Daoy (cell line): ENCODE results near the gene ARID1B. TPM values are rescaled to one million over a fixed set of nuclear protein-coding genes. Genes with fewer than 3 reads are reported as not detected.
"Not testable (repeated sequence)": the region's sequence is repeated elsewhere in the genome, so short reads cannot be mapped to it uniquely, and the experiment has no call there.

Experiments used
- DNase-seq: peaks from one replicate; pipeline ENCODE4 v3.0.0-alpha.2; 2015; ENCODE audit warnings: low read depth
- total RNA-seq: library from RNA; depleted of rRNA; stranded (reverse); fragments of >200 nt; shearing (Covaris generic); gene quantifications from 2 replicates; pipeline ENCODE4 v1.2.3, GENCODE V29; 2014

ARID1B gene
- total RNA-seq, 1 experiment from 2014 or later: 16.3 TPM

DNA sequence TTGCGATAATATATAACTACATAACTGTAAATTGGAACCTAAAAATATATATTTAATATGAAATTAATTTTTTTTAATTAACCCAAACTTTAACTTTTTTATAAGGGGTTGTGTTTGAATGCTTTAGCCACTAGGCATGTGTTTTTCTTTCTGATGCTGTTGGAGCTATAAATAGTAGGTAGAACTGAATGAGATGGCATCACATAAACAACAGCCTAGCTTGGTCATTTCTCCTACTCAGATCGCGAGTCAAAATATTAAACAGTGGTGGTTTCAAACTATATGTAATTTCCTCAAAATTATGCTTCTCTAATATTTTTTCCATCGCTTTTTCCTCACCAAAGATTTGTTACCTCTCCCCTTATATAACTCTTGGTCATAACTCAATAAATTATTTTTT lies 243.2 kb downstream of the ARID1B start:
- DNase-seq: peak; percentile 23

DNA sequence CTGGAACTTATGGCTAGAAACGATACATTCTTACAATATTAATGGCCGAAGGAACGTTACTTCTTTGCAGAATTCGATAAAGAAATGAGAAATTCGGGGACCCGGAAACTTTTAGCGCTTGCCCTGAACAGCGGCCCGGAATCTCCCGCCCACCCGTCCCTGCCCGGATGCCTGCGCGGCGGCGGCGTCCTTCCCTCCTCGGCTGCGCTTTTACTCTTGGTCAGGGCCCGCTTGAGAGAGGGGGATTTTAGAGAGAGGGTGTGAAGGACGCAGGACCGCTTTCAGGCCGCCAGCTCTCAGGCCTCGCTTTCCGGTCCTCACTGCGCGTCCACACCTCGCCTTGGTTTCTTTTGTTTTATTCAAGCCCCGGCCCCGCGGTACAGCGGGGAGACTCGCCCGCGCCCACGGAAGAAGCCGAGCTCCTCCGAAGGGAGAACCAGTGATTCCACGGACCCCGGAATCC lies 243.7 kb downstream of the ARID1B start:
- DNase-seq: peak; percentile 82

DNA sequence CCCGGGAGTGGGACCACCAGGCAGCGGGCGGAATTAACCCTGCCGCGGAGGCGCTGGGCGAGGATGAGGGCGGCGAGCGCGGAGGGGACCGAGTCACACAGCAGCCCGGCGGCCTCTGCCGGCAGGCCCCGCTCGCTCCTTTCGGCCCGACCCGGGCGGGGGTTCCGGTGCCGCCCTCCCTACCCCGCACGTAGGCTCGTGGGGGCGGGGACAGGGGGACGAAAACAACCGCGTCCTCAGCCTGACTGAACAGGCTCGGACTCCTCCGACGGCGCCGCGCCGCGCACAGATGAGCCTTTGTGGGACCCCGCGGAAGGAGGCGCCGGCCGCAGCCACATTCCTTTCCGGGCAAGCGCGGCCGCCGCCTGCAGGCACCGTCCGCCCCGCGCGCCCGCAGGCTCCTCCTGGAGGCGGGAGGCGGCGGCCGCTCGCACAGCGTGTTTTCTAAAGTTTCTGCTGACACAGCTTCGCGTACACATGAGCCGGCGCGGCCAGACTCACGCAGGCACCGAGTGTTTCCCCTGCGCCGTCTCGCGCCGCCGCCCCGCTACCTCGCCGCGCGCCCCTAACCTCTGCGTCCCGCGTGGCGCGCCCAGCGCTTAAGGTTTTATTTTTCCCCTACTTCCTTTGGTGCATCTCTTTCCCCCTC lies 244.3 kb downstream of the ARID1B start:
- DNase-seq: peak; percentile 96

DNA sequence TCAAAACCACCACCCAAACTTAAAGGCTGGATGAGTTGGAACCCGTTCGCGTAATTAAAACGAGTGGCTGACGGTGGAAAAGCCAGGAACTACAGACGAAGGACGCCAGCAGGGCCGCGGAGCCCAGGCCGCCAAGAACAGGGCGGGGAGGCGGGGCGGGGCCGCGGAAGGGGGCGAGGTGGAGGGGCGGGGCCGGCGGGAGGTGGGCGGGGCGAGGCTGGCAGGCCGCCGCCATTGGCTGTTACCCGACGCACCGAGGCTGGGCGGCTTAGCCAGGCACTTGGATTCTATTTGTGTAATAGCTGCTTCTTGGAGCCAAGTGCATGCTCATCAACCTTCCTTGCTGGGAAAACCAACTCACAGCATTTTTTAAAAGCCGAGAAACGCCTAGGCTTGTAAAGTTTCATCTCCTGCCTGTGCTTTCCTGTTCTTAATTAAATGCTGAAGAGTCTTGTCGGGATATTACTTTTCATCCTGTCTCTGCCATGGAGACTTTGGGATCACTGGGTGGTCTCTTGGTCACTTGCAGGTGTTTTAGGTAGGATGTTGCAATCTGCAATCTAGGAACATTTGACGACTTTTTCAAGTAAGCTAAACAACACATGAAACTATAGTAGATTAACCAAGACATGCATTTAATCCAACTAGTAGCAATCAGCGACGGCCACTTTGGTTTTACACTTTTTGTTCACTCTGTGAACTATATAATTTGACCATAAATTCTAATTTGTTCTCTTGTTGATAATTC lies 245.0 kb downstream of the ARID1B start:
- DNase-seq: peak; percentile 94

DNA sequence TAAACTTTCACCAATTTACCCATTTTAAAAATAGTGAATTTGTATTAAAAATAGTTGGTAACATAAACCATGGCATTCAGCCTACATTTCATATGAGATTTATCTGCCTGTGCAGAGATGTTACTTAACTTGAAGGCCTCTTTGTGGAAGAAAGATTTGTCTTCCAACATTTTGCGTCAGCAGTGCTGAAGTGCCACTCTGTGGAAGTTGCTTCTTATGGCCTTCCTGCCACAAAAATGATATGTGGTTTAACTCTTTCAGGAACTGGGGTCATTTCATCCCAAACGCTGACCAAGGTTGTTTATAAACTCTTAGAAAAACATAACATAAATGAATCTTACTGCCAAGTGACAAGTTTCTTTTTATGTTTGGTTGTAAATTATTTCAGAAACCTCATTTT lies 246.8 kb downstream of the ARID1B start:
- DNase-seq: no peak

DNA sequence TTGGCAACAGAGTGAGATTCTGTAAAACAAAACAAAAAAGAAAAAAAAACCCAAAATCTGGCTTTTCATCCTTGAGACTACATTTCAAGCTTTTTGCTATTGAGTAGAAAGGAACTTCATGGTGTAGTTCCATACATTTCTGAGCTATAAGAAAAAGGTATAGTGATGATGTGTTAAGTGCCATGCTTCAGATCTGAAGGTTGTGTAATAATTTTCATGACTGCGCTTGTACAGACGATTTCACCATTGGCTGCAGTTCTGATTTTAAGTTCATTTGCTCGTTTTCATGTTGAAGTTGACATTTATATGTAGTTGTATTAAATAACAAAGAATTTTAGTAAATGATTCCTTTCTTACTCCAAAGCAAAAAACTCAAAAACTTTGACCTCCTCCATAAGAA lies 247.6 kb downstream of the ARID1B start:
- no peak for DNase-seq

DNA sequence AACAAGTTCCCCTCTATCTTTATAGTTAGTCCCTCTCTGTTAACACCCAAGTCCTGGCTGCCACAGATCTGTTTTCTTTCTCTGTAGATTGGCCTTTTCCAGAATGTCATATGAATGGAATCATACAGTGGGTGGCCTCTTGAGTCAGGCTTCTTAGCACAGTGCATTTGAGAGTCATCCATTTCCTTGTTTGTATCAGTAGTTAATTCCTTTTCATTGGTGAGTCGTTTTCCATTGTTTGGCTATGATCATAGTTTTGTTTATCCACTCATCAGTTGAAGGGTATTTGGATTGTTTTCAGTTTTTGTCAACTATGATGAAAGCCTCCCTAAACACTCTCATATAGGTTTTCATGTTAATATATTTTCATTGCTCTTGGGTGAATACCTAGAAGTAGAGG lies 248.3 kb downstream of the ARID1B start:
- no peak for DNase-seq

DNA sequence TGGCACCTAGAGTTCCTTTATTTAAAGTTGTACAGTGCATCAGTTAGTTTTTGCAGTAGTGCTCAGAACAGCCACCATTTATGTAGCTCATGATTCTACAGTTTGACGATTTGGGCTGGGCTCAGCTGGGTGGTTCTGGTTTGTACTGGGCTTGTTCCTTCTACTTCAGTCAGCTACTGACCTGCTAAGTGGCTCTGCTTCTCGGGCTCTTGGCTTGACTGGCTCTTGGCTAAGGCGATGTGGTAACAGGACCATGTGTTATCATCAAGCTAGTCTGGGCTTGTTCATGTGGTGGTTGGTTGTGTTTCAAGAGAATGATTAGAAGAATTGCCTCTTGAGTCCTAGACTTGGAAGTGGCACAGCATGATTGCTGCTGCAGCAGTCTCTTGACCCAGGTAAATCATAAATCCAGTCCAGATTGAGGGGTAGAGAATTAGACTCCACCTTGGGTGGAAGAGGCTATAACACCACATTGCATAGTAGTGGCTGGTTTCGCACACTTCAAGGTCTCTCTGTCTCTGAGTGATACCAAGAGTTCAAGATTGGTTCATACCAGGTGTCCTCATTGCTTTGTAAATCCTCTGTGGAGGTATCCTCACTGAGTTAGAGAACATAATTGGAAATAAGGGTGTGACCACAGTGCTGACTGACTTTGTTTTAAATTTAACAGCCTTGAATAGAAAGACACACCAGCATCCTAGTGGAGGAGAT lies 253.0 kb downstream of the ARID1B start:
- no peak for DNase-seq

DNA sequence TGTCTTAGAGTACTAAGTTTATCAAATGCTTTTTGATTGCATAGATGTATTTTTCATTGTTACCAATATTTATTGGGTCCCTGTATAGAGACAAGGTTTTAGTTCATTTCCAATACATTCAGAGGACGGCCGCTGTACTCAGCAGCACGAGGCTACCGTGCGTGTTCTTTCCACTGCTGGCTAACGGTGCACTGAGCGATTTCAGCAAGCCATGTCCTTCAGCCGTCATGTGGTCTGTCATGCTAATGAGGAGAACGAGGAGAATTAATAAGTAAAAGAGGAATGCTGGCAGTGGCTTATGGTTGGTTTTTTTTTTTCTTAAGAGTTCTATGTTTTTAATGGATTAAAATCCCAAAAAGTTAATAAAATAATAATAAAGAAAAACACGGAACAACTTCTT lies 253.6 kb downstream of the ARID1B start:
- no peak for DNase-seq

DNA sequence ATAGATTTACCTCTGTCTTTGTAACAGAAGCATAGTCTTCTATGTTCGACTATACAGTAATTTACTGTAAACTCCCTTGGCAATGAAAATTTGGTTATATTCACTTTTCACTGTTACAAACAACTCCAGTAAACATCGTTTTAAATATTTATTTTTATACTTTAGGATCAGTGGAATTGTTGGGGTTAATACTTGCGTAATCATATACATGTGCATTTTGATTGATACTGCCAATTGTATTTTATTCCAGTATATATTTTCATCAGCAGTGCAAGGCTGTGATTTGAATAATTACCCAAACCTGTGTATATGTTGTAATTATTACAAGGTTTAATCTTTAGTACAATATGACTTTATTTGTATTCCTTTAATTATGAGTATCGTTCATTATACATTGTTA lies 255.7 kb downstream of the ARID1B start:
- DNase-seq: no peak

DNA sequence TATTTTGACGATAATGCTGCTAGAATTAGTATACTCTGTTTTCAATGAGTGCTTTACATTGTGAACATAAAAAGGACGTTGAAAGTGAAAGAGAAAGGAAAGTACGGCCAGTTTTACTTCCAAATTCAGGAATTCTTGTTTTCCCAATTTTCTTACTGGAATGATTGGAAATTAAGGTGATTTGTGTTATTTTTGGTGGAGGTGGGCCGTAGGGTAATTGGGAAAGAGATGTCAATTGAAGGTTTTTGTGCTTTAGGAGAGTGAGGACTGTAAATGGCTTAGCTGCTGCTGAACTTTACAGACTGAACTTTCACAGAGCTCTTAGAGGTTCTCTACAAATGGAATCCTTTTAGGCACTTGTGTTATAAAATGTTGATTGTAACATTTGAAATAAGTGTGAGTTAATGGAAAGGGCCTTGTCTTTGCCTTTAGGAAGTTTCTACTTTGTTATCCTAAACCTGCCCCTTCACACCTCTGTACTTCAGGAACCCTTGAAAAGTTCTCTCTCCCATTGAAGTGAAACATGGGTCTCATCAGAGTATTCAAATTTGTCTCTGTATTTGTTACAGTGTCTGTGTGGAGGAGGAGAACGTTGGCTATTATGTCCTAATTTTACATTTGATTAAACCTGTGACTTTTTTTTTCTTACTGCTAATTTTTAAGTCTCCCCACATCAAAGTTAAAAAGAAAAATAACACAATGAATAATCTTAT lies 256.4 kb downstream of the ARID1B start:
- no peak for DNase-seq

DNA sequence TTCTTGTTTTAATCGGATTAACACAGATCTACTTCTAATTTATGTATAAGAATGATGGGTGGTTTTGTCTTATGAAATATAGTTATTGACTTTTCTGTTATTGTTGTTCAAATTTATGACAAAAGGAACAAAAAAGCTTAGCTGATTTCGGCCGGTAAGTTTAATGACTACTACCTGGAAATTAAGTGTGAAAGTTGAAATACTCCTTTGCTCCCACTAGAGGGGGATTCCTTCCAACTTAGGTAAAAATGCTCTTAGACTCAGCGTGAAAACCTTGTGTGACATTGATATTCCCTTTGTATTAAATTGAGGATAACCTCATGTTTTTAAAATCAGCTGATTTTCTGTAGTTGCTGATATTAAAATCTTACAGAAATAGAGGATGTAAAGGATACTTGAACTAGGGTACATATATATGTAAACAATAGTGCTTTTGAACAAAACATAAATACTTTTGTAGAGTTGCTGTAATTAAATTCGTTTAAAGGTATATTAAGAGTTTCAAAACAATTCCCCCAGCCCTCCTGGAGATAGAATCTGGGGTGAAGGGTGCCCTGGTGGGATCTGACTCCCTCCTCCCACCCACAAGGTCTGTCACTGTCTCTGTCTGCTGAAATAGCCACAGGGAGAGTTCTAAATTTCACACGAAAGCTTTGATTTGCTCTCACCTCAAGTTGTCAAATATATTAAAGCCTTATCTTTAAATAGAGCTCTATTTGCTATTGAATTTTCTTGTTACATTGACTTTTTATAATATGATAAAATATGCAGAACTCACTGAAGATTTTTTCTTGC lies 257.5 kb downstream of the ARID1B start:
- peak; percentile 56 for DNase-seq

DNA sequence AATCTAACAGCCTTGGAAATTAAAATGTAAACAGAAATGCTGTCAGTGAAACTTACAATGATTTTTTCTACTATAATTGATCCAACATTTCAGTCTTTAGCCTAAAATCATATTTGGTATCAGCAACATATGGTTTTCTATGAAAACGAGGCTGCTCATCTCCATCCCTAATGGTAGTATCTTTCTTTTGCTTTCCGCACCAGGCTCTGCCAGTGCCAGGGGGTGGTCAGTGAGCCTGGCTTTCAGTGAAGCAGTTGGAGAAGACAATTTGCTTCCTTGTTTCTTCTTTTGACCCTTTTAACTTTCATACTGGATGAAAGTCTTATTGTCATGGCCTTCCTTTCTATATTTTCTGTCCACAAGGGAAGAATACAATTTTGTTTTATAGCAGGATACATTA lies 258.4 kb downstream of the ARID1B start:
- DNase-seq: no peak

DNA sequence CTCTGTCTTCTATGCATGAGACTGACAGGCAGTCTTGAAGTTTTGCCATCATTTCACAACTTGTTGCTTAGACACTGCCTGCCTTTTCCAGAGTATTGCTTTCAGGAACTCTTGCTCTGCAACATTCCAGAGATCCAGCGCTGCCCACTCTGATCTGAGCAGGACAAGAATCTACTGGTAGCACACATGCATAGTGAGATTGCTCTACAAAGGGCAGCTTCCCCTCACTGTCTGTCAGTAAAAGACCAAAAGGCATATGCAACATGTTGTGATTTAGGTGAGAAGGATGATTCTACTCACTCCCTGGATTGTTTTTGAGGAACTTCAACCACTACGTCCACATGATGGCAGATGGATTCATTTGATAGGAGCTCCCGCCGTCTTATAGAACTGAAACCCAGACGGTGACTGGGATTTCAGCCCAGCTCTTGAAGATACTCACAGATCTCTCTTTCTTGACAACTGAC lies 259.1 kb downstream of the ARID1B start:
- DNase-seq: no peak

DNA sequence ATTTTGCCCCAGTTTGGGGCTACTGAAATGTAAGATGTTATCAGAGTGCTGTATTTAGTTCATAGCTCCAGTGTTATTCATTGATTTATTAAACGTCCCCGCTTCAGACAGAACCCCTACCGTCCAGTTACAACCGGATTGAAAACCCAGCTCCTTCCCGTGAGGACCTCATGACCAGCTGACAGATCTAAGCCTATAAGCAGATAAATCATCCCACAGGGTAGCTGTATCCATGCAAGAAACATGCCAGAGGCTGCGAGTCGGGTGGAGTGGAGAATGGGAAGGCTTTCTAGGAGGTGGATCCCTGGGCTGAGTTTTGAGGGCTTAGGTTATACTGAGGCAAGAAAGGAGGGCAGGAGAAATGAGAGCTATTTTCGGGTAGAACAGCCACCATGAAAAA lies 260.0 kb downstream of the ARID1B start:
- DNase-seq: no peak

DNA sequence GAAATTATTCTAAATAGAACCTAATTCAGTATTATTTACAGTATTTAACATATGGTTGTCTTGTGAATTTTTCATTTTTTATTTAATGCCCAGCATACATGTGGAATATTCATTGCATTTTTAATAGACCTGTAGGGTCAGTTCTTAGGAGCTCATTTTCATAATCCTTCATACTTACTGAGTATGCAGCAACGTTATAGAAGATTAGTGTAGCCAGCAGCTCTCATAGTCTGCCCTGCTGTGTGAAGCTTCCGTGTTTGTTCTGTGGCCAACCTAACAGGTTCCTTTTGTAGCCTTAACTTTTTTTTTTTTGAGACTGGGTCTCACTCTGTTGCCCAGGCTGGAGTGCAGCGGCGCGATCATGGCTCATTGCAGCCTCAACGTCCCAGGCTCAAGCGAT lies 261.4 kb downstream of the ARID1B start:
- DNase-seq: no peak

DNA sequence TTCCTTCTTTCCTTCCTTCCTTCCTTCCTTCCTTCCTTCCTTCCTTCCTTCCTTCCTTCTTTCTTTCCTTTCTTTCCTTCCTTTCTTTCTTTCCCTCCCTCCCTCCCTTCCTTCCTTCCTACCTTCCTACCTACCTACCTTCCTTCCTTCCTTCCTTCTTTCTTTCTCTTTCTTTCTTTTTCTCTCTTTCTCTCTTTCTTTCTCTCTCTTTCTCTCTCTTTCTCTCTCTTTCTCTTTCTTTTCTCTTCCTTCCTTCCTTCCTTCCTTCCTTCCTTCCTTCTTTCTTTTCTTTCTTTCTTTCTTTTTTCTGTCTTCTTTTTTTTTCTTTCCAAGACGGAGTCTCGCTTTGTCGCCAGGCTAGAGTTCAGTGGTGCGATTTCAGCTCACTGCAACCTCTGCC lies 262.5 kb downstream of the ARID1B start:
- DNase-seq: not testable (repeated sequence)

DNA sequence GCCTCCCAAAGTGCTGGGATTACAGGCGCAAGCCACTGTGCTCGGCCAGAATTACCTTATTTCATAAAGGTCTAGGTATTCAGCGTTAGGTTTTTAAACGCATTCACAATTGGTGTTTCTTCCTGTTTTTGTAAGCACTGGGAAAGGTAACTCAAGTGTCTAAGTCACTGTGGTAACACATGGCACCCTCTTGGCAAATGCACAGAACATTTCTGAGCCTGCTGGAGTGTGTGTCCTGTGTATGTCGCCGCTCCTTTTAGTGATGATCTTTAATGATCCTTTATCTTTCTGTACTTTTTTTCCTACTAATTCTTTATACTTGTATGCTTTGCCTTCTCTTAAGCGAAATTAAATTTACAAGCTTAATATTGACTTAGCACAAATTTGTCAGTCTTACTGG lies 263.0 kb downstream of the ARID1B start:
- no peak for DNase-seq

DNA sequence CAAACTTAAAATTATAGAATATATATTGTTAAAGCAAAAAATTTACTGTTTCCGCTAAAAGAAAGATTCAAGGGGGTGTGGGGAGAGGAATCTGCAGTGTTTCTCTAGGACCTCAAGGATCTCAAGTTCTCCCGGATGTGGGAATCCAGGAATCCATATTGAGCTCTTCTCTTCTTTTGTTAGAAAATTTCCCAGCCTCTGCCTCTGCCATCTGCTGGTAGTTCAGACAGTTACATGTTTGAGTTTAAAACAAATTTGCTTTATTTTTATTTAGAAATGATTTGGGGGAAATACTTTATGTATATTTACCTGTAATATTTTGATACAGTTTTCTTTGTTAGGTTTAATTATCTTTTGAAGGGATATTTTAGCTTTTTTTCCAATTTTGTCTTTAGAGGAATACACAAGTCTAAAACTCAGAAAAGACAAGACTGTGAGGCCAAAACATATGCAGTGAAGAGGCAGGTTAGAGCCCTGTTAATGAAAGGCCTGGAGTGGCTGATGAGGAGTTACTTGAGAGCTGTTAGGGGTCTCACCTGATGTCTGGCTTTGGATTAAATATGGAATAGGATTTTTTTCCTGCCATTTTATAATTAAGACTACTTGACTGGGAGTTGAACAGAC lies 268.8 kb downstream of the ARID1B start:
- peak; percentile 79 for DNase-seq

DNA sequence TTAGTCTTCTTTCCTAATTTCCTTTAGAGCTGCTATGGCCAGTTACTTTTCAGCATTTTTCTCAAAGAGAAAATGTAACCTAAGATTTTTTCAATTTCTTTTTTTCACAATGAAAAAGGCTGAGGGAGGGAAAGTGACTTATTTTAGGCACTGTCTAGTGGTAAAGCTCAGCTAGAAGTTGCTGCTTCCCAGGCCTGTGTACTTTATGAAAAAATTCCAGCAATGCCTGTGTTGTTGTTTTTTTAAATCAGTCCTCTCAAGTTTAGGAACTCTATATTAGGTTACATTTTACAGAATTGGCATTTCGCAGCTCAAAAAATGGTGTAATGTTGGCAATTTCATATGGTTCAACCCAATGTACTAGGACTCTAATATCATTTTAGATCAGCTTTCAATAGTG lies 269.6 kb downstream of the ARID1B start:
- DNase-seq: no peak

DNA sequence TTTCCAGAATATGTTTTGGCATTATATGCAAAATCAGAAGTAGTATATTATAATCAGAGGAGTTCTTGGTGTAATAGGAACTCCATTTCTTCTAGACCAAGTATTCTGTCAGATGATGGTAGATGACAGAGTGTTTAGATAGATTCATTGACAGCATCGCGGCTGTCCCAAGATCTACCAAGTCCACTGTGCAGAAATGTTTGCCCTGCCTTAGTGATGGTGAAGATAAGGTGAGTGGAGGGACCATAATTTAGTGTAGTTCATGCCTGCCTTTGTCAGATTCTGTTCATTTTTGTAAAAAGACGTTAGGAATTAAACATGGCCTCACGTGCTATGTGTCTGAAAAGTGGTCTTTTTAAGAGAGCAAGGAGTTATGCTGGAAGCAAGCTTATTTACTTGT lies 270.1 kb downstream of the ARID1B start:
- DNase-seq: no peak
